Measurements from ENCODE around the gene ECE2.
"Not testable (repeated sequence)": the region's sequence is repeated elsewhere in the genome, so short reads cannot be mapped to it uniquely, and the experiment has no call there.

ECE2 gene

GRCh38 chr3:184337399-184337714, 61.5 kb downstream of the ECE2 start, which contains the start of gene FAM131A:
FAM131A (plus strand) TSS chr3:184337600; CDS start chr3:184337631, 31 bp downstream.
- no peaks in the 10 kb centered on the region for H3K27me3 ChIP-seq (ENCODE audit: insufficient read depth, low read length)
- H3K9me3 ChIP-seq (ENCODE audit: low read length), result no peaks in the 10 kb centered on the region
- H3K79me2 ChIP-seq (ENCODE audit: insufficient read depth, low read length), result no peaks in the 10 kb centered on the region
- no peaks in the 10 kb centered on the region for H4K20me1 ChIP-seq (ENCODE audit: insufficient read depth, low read length)
- peaks cover 19% of the 10 kb centered on the region; the same call in 1 of the 2 replicates for H3F3A ChIP-seq (ENCODE audit: insufficient read depth, low read length)
- H3K9ac ChIP-seq (ENCODE audit: low read length), result peak within 1 kb of the TSS; percentile 63; the same call in 1 of the 2 replicates
- peak within 1 kb of the TSS; percentile 66 for H3K4me3 ChIP-seq (ENCODE audit: low read depth, low read length, poor library complexity, severe bottlenecking)
- peaks cover 16% of the 10 kb centered on the region for H3K4me1 ChIP-seq (ENCODE audit: insufficient read depth, low read length, severe bottlenecking)
- peaks cover 32% of the 10 kb centered on the region for H3K36me3 ChIP-seq (ENCODE audit: insufficient read depth, low read length)
- no peak within 1 kb of the TSS for H2AFZ ChIP-seq (ENCODE audit: low read length)
- TF ChIP-seq EZH2 (IDR thresholded peaks at IDR 0.05; ENCODE audit: borderline replicate concordance, low read length), result no peak
- no peaks in the 10 kb centered on the region for H3K9me2 ChIP-seq (ENCODE audit: low read depth, low read length)
- peak within 1 kb of the TSS; percentile 72 for H3K4me2 ChIP-seq (ENCODE audit: low read length)
- no peak within 1 kb of the TSS for H3K27ac ChIP-seq (ENCODE audit: low read depth, low read length, poor library complexity, severe bottlenecking)

- Histone ChIP-seq H3K4me3 (ENCODE audit: low read depth, low read length, poor library complexity, severe bottlenecking) (no peak overlapping the region), H3K9me2 (ENCODE audit: low read depth, low read length) (no peaks in the 10 kb centered on the region), H2AFZ (ENCODE audit: low read length) (no peak overlapping the region), H3K9me3 (ENCODE audit: low read length) (no peaks in the 10 kb centered on the region), H3K4me1 (ENCODE audit: insufficient read depth, low read length, severe bottlenecking) (peaks cover 16% of the 10 kb centered on the region), H3K4me2 (ENCODE audit: low read length) (no peak overlapping the region), H3K79me2 (ENCODE audit: insufficient read depth, low read length) (no peaks in the 10 kb centered on the region), H3K27ac (ENCODE audit: low read depth, low read length, poor library complexity, severe bottlenecking) (no peak overlapping the region), H3F3A (ENCODE audit: insufficient read depth, low read length) (peaks cover 19% of the 10 kb centered on the region; the same call in 1 of the 2 replicates), H4K20me1 (ENCODE audit: insufficient read depth, low read length) (no peaks in the 10 kb centered on the region), H3K9ac (ENCODE audit: low read length) (no peak overlapping the region), H3K36me3 (ENCODE audit: insufficient read depth, low read length) (peaks cover 25% of the 10 kb centered on the region), H3K27me3 (ENCODE audit: insufficient read depth, low read length) (no peaks in the 10 kb centered on the region; the same call in 1 of the 2 replicates)
- TF ChIP-seq CTCF (IDR thresholded peaks at IDR 0.05; ENCODE audit: low read length) (no peak), EZH2 (IDR thresholded peaks at IDR 0.05; ENCODE audit: borderline replicate concordance, low read length) (no peak)
Measured at GRCh38 chr3:184337981-184338380, 62.2 kb downstream of the ECE2 start.

- H3K79me2 ChIP-seq (ENCODE audit: insufficient read depth, low read length), result no peaks in the 10 kb centered on the region
- TF ChIP-seq CTCF (IDR thresholded peaks at IDR 0.05; ENCODE audit: low read length), result no peak
- no peak for TF ChIP-seq EZH2 (IDR thresholded peaks at IDR 0.05; ENCODE audit: borderline replicate concordance, low read length)
- H3K9me3 ChIP-seq (ENCODE audit: low read length), result no peaks in the 10 kb centered on the region
- no peak overlapping the region for H3K4me2 ChIP-seq (ENCODE audit: low read length)
- H3K27ac ChIP-seq (ENCODE audit: low read depth, low read length, poor library complexity, severe bottlenecking), result no peak overlapping the region
- H3K9me2 ChIP-seq (ENCODE audit: low read depth, low read length), result no peaks in the 10 kb centered on the region
- H2AFZ ChIP-seq (ENCODE audit: low read length), result no peak overlapping the region
- H3K4me3 ChIP-seq (ENCODE audit: low read depth, low read length, poor library complexity, severe bottlenecking), result no peak overlapping the region
- H3K9ac ChIP-seq (ENCODE audit: low read length), result no peak overlapping the region
- peaks cover 15% of the 10 kb centered on the region; the same call in 1 of the 2 replicates for H3F3A ChIP-seq (ENCODE audit: insufficient read depth, low read length)
- H3K27me3 ChIP-seq (ENCODE audit: insufficient read depth, low read length), result no peaks in the 10 kb centered on the region; the same call in 1 of the 2 replicates
- H3K4me1 ChIP-seq (ENCODE audit: insufficient read depth, low read length, severe bottlenecking), result peaks cover 16% of the 10 kb centered on the region
- H4K20me1 ChIP-seq (ENCODE audit: insufficient read depth, low read length), result no peaks in the 10 kb centered on the region
- peaks cover 20% of the 10 kb centered on the region for H3K36me3 ChIP-seq (ENCODE audit: insufficient read depth, low read length)
Measured at GRCh38 chr3:184338511-184338945, 62.7 kb downstream of the ECE2 start.

GRCh38 chr3:184339001-184339400, 63.2 kb downstream of the ECE2 start:
- no peak overlapping the region for H2AFZ ChIP-seq (ENCODE audit: low read length)
- H3K36me3 ChIP-seq (ENCODE audit: insufficient read depth, low read length), result peaks cover 15% of the 10 kb centered on the region
- no peaks in the 10 kb centered on the region for H4K20me1 ChIP-seq (ENCODE audit: insufficient read depth, low read length)
- H3K4me2 ChIP-seq (ENCODE audit: low read length), result no peak overlapping the region
- no peak overlapping the region for H3K9ac ChIP-seq (ENCODE audit: low read length)
- H3K9me3 ChIP-seq (ENCODE audit: low read length), result no peaks in the 10 kb centered on the region
- no peaks in the 10 kb centered on the region; the same call in 1 of the 2 replicates for H3K27me3 ChIP-seq (ENCODE audit: insufficient read depth, low read length)
- H3K9me2 ChIP-seq (ENCODE audit: low read depth, low read length), result no peaks in the 10 kb centered on the region
- peaks cover 11% of the 10 kb centered on the region; the same call in 1 of the 2 replicates for H3F3A ChIP-seq (ENCODE audit: insufficient read depth, low read length)
- no peak overlapping the region for H3K27ac ChIP-seq (ENCODE audit: low read depth, low read length, poor library complexity, severe bottlenecking)
- TF ChIP-seq EZH2 (IDR thresholded peaks at IDR 0.05; ENCODE audit: borderline replicate concordance, low read length) (no peak), CTCF (IDR thresholded peaks at IDR 0.05; ENCODE audit: low read length) (no peak)
- no peak overlapping the region for H3K4me3 ChIP-seq (ENCODE audit: low read depth, low read length, poor library complexity, severe bottlenecking)
- no peaks in the 10 kb centered on the region for H3K79me2 ChIP-seq (ENCODE audit: insufficient read depth, low read length)
- H3K4me1 ChIP-seq (ENCODE audit: insufficient read depth, low read length, severe bottlenecking), result peaks cover 16% of the 10 kb centered on the region

GRCh38 chr3:184339451-184340135, 63.8 kb downstream of the ECE2 start:
- H3F3A ChIP-seq (ENCODE audit: insufficient read depth, low read length); H3K9ac ChIP-seq (ENCODE audit: low read length); H2AFZ ChIP-seq (ENCODE audit: low read length); H3K4me3 ChIP-seq (ENCODE audit: low read depth, low read length, poor library complexity, severe bottlenecking); H3K27me3 ChIP-seq (ENCODE audit: insufficient read depth, low read length); H3K9me3 ChIP-seq (ENCODE audit: low read length); H3K4me2 ChIP-seq (ENCODE audit: low read length); H4K20me1 ChIP-seq (ENCODE audit: insufficient read depth, low read length); H3K9me2 ChIP-seq (ENCODE audit: low read depth, low read length); H3K27ac ChIP-seq (ENCODE audit: low read depth, low read length, poor library complexity, severe bottlenecking); H3K36me3 ChIP-seq (ENCODE audit: insufficient read depth, low read length); H3K79me2 ChIP-seq (ENCODE audit: insufficient read depth, low read length): not testable (repeated sequence)
- peaks cover 16% of the 10 kb centered on the region for H3K4me1 ChIP-seq (ENCODE audit: insufficient read depth, low read length, severe bottlenecking)

Data from OCI-LY1 (cell line).